Stimulated activated CD8-positive, alpha-beta memory T cell treated with anti-CD3 and anti-CD28 coated beads, Interleukin-12 subunit alpha, Interleukin-12 subunit beta, amount 100 ng/mL, for 24 hours (primary cell): ENCODE measurements around the gene LRRC2.

Experiments
- DNase-seq: peaks from one replicate; pipeline ENCODE4 v3.0.0-alpha.2; 2020; ENCODE audit errors: extremely low read depth

Gene LRRC2

DNA sequence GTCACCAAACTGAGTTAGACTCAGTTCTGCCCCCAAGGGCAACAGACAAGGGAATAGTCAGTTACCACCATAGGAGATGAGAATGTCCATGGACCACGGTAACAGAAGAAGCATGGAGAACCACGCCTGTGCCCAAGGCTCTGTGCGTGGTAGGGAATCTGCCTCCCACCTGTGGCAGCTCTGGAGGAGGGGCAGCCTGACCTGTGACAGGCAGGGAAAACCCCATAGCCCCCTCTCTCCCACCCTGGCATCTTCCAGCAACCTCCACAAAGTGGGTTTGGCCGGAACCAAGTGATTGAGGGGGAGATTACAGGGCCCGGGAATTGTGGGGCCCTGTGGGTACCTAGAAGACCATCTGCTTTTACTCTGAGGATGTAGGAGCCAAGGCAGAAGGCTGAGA is 87.1 kb downstream of the LRRC2 start:
- DNase-seq = no peak

DNA sequence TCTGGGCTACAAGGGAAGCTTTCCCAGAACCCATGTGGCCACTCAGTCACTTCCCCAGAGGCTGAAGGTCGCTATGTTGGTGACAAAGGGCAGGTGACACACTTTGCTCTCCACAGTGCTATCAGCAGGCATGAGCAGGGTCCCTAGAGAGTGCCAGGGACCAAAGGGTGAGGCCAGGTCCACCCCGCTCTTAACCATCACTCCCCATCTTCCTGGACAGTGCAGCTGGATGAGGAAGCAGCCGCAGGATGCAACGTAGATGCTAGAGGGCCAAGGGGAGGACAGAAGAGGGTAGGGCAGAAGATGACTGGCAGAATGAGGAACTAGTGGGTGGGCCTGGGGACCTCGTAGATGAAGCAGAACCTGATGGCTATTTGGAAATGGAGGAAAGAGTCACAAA is 87.8 kb downstream of the LRRC2 start:
- DNase-seq = no peak

- no peak for DNase-seq
Observed at GRCh38 chr3:46477756-46478155, 88.3 kb downstream of the LRRC2 start.

DNA sequence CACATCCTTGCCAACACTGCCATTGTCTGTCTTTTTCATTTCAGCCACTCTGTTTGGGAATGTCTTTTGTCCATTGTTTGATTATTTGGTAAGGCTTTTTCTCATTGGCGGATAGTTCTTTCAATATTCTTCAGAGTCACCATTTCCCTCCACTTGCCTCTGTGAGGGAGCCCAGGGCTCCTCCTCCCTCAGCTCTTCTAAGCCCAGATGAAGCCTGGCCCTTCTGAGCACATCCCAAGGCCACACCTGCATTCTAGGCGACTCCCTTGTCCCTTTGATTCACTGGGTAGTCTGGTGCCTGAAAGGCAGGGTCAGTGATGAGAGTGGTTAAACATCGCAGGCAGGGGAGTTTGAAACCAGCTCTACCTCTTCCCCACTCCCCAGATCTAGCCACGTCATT is 89.0 kb downstream of the LRRC2 start:
- DNase-seq = no peak

DNA sequence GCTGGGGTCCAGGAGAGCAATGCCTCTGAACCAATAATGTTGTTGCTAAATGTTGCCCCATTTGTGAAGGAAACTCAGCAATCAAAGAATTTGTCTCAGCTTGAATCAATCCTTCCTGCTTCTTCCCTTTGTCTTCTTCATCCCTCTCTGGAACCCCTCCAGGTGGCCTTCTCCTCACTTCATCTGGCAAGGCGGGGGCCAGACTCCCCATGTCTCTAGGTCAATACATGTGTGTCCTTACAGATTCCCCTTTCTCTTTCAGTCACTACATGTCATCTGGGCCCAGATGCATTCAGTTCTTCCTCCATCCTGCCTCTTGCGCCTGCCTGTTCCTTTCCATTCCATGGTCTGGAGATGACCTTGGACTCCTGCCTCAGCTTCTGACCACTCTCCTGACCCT is 93.4 kb downstream of the LRRC2 start:
- no peak for DNase-seq

DNA sequence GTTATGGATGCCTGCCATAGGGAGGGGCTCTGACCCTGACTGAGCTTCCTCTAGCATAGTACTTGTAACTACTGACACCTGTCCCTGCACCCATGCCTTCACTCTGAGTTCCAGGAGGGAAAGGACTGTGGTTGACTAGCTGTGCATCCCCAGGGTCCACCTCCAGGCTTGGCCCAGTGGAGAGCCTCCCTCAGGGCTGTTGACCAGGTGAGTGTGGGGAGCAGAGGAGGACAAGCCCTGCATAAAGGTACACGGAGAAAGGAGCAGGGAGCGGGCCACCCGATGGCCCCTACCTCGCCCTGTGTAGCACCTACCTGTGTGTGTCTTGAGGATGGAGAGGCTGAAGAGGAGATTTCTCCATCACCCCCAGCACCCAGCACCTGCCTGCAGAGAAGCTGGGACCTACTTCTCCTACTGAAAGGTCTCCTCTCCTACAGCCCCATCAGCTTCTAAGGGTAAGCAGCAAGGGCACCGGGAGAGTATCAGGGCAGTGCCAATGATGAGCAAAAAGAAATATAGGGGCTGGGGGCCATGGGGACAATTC is 94.7 kb downstream of the LRRC2 start:
- no peak for DNase-seq

GRCh38 chr3:46470831-46471230 is 95.3 kb downstream of the LRRC2 start:
- DNase-seq = no peak

DNA sequence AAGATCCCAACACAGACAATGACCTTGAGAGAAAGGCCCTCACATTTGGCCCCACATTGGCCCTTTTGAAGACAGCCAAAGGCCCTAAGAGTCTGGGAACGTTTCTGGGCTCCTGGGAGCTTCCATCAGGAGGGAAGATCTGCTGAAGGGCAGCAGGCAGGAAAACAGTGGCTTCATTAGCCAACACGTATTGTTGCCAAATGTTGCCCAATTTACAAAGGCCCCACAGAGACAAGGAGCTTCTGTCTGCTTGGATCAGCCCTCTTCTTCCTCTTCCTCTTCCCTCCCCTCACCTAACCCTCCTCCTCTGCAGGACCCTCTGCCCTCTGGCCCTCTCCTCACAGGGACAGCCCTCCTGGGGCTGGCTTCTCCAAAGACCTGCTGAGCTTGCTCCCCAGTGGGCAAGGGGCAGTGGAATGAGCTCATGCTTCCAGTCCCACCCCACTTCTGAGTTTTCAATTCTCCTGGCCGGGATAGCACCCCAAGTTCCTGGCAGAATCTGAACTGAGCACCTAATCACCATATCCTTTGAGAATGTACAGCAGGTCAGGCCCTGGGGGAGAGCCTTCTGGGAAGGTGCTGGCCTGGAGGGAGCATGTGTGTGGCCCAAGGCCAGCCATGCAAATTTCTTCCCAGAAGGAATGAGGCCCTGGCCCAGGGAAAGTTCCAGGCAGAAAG is 96.3 kb downstream of the LRRC2 start:
- no peak for DNase-seq

DNA sequence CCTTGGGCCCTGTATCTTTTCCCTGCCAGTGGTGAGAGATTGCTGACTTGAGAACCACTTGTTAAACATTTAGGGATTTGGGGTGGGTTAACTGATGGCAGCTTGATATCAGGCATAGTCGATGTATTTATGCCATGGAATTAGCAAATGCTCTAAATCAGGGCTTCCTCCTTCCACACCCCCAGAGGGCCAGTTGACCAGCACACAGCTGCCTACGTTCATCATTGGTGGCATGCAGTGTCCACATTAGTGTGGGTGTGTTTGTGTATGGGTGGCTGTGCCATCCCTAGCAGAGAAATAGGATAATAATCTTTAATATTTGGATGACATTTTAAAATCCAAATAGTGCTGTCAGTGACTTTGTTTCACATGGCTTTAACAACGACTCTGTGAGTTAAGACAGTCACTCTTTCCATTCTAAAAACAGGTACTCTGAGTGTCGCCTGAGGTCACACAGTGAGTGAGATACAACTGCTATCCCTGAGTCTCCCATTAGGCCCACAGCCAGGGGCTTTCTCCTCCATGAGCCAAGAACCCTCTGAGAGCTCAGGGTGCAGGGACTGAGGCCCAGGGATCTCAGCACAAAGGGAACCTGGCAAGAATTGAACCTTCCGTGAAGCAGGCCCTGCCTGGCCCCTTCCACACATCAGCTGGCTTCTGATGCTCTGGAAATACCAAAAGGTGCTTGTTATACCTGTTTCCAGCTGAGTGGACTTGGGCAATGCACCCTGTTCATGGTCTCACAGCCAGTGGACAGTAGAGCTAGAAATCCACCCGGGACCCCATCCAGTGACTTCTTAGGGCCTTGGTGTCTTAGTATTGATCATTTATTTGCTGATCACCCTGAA is 97.1 kb downstream of the LRRC2 start:
- no peak for DNase-seq

GRCh38 chr3:46467562-46467961 is 98.5 kb downstream of the LRRC2 start:
- DNase-seq = no peak

DNA sequence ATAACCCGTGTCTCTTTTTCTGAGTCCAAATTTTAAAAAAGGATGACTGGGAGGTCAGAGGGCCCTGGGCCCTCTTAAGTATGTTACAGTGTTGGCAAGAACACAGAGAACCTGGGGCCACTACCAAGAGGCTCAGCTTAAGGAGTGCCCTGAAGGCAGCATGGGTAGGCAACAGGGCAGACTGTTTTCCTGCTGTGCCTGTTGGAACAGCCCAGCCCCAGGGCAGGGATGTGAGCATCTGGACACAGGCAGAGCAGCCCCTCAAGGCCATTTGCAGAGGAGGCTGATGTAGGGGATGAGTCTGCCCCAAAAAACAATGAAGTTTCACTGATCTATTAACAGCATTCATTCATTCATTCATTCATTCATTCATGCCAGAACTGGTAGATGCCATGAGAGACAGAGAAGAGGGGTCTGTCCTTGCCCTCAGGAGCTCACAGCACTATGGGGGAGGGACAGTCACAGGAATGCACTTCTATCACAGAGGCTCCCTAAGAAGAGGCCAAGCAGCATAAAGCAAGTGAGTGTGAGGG is 99.2 kb downstream of the LRRC2 start:
- DNase-seq = no peak

DNA sequence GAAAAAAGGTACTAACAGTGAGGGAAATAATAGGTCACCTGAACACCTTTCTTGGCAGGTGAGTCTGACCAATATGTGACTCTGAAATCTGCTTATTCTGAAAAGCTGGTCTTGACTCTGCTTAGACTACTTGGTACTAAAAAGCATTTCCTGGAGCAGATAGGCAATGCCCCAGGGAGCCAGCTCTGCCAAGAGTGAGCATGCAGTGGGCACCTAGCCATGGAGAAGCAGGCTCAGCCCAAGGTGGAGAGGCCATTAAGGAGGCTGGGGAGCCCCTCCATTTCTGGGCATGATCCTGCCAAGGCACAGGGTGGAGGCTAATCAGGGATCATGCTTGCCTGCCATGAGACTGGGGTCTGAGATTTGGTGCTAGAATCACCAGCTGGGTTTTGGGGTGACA is 99.8 kb downstream of the LRRC2 start:
- DNase-seq = no peak
